ENCODE data around the gene CDK5RAP3.
A peak's percentile ranks its signal among the peaks of the same experiment; 100 is the strongest.
"Not testable (repeated sequence)": the region's sequence is repeated elsewhere in the genome, so short reads cannot be mapped to it uniquely, and the experiment has no call there.

Gene CDK5RAP3

DNA sequence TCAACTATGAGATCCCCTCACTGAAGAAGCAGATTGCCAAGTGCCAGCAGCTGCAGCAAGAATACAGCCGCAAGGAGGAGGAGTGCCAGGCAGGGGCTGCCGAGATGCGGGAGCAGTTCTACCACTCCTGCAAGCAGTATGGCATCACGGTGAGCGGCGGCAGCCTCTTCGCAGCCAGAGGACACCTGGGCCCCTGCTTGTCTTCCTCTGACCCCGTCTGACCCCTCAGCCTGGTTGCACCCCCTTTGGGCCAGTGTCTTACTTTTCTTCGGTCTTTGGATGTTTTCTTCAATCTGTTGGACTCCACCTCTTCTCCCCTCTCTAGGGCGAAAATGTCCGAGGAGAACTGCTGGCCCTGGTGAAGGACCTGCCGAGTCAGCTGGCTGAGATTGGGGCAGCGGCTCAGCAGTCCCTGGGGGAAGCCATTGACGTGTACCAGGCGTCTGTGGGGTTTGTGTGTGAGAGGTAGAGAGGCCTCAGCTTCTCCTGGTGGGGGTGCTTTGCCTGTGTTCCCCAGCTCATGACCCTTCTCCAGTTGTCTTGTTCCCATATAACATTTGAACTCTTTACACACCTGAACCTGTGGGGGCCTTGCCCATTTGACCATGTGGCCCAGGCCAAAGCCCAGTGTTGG lies 4.4 kb downstream of the CDK5RAP3 start:
- no peak for DNase-seq (ENCODE audit: low spot score)

DNA sequence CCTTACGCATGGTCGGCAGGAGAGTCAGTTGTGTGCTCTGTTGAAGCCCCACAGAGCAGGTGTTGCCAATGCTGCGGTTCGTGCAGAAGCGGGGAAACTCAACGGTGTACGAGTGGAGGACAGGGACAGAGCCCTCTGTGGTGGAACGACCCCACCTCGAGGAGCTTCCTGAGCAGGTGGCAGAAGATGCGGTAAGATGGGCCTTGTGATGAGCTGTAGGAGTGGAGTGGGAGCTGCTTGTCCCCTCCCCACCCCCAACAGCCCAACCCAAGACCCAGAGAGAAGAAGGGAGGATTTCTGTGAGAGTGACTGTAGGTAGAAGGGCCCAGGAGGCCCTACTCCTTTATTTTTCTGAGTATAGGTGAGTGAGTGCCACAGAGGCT lies 4.9 kb downstream of the CDK5RAP3 start:
- no peak for DNase-seq (ENCODE audit: low spot score)

DNA sequence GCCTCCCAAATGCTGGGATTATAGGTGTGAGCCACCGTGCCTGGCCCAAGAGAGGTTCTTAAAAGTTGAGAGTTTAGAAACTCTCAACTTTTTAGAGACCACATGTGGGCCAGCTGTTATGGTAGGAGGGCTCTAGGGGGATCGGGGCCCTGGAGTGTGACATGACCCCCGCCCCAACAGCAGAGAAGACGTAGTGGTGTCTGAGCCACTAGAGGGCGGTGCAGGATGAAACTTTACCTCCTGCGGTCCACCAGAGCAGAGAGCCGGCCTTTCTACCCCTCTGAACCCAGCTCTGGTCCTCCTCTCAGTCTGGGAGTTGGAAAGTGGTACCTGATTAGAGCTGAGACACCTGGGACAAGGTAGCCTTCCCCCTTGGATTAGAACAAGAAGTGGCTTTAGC lies 7.4 kb downstream of the CDK5RAP3 start:
- peak; percentile 86 for DNase-seq (ENCODE audit: low spot score)

DNA sequence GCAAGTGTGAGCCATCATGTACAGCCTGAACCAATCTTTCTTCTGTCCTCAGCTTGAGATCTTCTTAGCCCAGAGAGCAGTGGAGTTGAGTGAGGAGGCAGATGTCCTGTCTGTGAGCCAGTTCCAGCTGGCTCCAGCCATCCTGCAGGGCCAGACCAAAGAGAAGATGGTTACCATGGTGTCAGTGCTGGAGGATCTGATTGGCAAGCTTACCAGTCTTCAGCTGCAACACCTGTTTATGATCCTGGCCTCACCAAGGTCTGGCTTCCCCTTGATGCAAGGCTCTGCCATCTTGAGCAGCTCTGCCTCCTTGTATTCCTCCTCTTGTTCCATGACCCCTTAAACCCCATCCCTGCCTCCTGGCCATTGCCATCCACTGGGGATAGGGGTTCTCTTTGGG lies 9.6 kb downstream of the CDK5RAP3 start:
- DNase-seq (ENCODE audit: low spot score) = no peak

DNA sequence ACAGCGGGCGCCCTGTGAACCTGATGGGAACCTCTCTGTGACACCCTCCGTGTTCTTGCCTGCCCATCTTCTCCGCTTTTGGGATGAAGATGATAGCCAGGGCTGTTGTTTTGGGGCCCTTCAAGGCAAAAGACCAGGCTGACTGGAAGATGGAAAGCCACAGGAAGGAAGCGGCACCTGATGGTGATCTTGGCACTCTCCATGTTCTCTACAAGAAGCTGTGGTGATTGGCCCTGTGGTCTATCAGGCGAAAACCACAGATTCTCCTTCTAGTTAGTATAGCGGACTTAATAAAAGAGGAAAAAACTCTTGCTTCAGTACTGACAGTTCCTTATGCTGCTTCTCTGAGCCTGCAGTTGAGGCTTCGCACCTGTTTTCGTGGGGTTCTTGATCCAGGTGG lies 10.5 kb downstream of the CDK5RAP3 start:
- no peak for DNase-seq (ENCODE audit: low spot score)

DNA sequence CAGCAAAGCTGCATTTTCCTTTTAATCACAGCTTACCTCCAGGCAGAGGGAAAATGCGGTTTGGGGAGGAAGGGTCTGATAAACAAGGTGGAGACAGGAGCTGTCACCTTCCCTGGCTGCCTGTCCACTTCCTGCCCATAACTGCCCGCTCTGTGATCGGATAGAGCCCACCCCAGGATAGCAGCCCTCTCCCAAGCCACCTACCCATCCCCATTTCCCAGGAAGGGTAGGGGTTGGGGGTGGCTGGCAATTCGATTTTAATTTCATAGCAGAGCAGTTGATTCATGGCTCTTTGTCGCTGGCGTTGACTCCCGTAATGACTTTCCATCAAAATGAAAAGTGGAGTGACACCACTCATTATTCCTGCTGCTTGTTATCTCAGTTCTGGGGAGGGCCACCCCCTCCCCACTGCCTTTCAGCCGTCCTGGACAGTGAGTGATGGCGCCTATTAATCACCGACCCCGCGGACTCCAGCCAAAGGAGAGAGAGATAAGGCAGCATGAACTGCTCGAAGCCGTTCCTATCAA lies 11.2 kb downstream of the CDK5RAP3 start:
- DNase-seq (ENCODE audit: low spot score) = peak; percentile 88

DNA sequence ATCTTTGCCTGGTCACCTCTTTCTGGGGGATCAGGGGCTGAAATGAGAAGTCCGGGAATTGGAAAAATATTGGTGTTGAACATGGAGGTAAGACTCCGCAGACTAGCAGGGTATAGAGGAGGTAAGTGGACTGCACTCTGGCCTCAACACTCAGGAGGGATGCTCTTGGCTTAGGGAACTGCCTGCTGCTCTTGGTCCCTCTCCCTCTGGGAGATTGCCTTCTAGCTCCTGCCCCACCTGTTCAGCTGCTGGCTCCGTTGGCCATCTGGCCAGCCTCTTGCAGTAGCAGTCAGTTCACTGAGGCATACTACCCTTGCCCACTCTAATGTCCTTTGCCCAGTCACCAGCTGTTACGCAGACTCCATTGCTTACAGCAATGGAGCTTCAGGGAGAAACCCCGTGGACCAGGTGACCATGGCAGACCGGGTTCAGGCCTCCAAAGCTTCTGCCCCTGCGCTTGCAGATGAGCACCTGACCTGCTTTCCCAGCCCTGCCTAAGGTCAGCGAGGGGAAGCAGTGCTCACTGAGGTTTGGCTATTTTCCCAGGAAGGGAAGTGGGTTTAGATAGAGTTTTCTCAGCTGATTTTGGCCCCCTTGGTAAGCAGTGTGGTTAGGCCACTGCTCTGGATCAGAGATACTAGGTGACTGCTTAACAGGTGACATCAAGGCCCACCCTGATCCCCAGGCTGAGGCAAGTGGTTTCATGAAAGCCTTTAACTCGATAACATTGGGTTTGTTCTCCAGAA lies 11.9 kb downstream of the CDK5RAP3 start:
- peak; percentile 83 for DNase-seq (ENCODE audit: low spot score)

DNA sequence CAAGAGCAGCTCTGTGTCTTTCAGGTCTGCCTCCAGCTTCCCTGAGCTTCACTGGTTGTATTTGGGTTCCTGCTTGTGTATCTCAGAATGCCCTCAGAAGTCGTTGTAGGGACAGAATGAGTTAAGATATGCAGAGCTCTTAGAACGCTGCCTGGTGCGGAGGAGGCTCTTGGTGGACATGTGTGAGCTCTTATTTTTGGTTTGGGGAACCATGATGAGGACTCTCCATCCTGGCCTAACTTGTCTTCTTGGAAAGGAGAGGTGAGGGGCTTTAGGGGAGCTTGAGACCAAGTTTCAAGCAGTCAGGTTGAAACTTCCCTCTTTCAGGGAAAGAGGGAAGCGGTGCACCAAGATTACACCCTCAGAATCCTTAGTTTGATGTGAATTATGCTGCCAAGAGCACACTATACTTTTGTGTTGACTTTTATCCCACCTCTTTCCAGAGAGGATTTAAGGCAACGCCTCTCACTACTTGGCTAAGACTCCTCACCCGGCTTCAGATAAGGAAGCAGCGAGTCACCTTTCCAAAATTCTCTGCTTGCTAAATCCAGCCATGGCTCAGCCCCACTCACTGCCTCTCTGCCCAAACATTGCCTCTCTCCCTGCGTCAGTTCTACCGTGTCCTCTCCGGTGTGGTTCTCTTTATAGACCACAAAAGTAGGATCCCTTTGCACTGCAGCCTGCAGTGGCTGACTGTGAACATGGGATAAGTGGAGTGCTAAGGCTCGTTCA lies 12.7 kb downstream of the CDK5RAP3 start:
- DNase-seq (ENCODE audit: low spot score) = no peak

DNA sequence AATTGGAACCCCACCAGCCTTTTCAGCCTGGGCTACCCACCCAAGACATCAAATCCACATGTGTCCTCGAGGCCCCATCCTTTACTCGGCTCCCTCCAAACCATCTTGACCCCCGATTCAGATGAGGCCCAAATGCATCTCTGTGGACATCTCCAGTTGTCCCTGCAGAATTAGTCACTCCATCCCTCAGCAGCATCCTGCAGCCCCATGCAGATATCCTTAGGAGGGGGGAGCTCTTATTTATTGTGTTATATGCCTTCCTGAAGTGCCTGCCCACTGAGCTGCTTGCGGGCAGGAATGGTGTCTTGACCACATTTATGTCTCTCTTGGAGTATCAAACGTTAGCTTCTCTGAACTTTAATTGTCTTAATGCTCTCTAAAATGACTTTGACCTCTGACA lies 15.6 kb downstream of the CDK5RAP3 start:
- DNase-seq (ENCODE audit: low spot score) = no peak

DNA sequence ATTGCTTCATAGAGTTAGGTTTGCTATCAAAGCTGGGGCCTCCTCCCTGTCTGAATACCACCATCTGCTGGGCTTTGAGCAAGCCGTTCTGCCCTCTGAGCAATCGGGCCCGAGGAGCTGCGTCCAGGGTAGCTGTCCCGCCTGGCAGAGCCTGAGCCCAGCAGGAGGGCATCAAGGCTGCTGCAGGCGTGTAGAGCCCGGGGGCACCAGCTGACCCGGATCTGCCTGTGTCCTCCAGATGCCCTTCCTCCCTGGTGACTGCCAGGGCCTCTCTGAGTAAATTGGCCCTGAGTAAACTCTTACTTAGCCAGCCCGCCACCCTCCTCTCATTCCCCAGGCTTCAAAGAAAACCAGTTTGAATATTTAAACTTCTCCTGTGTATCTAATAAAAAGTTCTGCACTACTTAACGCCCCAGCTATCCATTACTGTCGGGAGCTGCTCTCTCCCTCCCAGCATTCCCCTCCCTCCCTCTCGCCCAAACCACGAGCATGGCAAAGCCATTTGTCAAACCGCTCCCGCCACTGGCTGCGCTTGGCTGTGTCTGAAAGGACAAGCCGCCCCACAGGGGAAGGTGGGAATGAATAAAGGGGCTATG lies 16.4 kb downstream of the CDK5RAP3 start:
- no peak for DNase-seq (ENCODE audit: low spot score)

DNA sequence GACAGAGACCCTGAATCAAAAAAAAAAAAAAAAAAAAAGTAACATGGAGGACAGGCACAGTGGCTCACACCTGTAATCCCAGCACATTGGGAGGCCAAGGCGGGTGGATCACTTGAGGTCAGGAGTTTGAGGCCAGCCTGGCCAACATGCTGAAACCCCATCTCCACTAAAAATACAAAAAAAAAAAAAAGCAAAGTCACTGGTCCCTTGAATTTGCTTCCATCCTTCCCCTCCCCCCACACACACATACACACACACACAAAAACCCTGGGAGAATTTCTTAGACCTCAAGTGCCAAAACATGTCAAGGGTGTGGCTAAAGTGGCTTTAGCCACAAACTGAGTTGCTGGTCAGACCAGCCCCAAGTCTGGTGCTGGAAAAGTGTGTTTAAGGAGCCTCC lies 17.5 kb downstream of the CDK5RAP3 start:
- not testable (repeated sequence) for DNase-seq (ENCODE audit: low spot score)

DNA sequence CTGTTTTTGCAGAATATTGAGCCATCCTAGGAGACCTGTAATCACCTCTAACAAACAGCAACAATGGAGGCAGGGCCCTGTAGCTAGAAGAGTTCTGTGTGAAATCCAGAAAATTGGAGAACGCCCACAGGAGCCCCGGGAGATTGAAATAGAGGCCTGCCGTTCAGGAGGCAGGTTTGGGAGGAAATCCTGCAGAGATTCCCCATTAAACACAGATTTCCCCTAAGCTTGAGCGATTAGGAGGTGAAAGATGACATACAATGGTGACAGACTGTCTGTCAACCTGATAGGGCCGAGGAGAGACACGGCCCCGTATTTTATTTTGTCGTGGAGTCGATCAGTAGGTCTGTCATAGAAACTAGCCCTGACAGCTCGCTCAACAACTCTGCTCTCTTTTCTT lies 18.2 kb downstream of the CDK5RAP3 start:
- no peak for DNase-seq (ENCODE audit: low spot score)

DNA sequence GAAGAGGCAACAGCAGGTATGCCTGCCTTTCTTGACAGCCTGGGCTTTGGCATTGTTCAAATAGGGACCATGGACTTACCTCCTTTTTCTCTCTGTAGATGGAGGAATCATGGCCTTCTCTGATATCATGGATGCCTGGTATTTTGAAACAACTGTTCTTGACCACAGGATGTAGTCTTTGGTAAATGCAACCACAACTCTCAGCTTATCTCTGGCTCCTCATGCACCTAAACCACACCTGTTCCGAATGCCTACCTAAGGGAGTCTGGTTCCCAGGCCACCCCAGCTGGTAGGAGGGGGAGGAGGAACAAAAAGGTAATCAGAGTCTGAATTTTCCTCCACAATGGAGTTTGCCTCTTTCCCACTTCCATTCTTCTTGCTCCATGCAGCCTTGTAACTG lies 18.8 kb downstream of the CDK5RAP3 start:
- DNase-seq (ENCODE audit: low spot score) = no peak

DNA sequence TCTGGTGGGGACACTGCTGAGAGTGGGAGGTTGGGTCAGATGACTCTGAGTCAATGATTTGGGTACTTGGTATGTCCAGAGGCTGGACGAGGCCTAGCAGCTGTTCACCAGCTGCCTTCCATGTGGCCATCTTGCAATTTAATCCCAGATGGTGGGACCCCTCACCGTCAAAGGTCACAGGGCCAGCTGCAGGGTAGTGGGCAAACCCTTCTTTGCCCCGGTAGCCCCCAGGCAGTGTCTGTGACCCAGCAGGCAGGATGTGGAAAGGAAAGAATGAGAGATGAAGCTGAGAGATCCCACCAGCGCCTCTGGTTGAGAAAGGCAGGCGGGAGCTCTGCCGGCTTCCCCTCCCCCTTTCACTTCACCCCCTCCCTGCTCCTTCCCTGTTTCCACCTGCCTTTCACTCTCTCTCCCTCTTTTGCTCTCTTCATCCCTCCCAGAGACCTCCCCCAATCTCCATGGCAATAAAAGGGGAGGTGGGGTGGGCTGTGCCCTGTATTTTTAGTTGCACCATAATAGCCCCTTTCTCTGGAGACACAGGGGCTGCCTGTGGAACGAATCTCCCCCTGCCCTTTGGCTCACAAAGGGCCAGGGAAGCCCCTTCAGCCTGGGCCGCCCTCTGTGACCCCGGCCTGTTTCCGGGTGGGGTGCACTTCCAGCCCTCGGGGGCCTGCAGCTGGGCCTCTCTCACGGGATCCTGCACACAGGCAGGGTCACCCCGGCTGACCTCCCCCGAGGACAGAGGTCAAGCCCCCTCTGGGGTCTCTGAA lies 20.2 kb downstream of the CDK5RAP3 start:
- DNase-seq (ENCODE audit: low spot score) = peak; percentile 79

DNA sequence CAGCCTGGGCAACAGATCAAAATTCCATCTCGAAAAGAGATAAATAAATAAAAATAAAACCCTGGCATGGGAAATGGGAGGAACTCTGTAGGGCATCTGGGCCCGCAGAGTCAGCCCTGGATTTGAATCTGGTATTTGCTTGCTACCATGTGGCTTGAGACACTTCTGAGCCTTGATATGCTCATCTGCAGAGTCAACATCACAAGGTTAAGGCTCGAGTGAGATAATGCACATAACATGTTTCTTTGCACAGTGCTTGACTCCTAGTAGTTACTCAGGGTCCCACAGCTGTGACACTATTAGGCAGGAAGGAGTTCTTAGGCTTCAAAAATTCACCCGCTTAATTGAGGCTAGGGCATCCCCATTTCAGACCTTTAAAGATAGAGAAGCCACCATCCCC lies 21.3 kb downstream of the CDK5RAP3 start:
- no peak for DNase-seq (ENCODE audit: low spot score)

DNA sequence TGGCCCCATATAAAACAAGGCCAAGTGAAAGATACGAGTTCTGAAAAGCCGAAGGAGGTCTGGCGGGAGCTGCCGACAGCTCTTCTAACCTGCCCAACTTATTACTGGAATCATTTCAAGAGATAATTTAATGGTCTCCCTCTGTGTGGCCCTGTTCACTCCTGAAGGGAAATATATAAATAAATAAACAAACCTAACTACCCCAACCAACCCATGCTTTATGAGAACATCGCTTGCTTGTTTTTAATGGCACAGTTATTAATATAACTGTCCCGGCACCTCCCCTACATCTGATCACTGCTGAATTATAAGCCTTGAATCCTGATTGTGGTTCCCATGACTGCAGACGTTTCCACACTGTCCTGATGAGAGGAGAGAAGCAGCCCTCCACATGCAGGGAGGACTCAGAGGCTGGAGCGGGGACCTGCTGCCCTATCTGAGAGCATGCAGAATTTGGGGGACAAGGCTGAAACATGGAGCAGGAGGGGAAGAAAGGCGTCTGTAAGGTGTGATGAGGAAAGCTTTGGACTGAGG lies 22.2 kb downstream of the CDK5RAP3 start:
- DNase-seq (ENCODE audit: low spot score) = no peak

DNA sequence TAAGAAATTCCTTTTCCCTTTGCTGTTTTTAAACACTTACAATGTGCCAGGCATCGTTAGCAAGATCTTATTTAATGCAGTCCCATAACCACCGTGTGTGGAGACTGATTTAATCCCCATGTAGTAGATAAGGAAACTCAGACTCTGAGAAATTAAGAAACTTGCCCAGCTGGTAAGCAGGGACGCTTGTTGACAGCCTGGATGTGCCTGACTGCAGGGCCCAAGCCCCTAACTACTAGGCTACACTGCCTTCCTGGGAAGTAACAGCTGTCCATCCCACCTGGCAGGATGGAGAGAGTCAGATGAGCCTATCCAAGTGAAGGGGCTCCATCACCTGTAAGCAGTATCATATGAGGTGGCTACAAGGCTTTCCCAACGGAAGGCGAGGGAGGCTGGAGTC lies 23.1 kb downstream of the CDK5RAP3 start:
- DNase-seq (ENCODE audit: low spot score) = no peak

DNA sequence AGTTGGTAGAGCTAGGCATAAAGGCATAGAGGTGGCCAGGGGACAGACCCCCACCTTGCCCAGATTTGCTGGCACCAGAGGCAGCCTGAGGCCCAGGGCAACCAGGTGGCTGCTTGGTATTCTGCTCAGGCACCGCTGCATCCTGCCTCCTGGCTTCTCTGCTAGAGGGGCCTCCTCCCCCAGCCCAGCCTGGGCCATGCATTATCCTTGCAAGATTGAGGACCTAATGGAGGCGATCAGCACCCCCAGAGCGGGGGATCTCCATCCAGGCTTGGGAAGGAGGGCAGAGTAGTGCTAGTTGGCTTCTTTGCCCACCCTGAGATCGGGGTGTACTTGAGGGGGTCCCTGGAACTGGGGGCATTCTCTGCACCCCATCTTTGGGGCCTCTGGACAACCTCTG lies 23.8 kb downstream of the CDK5RAP3 start:
- DNase-seq (ENCODE audit: low spot score) = no peak

DNA sequence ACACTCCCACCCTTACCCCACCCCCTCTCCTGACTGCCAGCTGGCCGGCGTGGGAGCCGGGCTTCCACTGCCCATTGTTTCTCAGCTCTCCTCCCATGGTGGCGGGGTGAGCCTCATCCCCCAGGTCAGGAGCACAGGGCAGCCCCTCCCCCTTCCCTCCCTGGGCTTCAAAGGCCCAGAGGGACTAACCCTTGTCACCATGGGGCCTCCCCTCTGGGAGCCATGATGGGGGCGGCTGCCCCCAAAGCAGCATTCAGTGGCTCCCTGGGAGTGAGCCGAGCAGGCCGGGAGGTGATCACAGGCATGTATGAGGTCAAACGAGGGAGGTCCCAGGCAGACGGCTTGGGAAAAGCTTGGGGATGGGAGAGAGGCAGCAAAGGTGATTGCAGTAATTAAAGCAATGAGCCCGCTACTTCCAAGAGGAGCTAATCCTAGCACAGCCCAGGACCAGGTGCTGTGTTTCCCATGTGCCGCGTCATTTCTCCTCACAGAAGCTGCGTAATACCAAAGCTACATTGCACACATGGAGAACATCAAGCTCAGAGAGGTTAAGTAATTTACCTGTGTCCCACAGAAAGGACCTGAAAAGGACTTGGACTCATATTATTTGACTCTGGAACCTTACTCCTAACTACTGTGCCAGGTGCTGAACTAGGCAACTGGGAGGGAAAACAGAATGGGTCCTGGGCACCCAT lies 24.5 kb downstream of the CDK5RAP3 start:
- DNase-seq (ENCODE audit: low spot score) = peak; percentile 92

DNA sequence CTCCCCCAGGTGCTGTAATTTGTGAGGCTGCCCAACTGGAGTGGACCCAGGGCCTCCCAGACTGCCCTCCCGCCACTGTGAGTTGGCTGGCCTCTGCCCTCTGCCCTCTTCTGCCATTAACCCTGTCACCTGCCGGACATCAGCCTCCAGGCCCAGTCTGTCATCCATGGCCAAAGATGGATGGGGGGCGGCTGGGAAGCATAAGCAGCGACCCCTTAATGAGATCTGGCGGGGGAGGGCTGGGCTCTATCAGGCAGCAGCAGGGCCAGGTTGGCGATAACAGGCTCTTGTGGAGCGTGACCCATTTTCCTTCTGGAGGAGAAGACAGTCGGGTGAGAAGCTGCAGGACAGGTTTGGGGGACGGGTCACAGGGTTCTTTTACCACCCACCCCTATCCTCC lies 25.3 kb downstream of the CDK5RAP3 start:
- peak; percentile 97 for DNase-seq (ENCODE audit: low spot score)

DNA sequence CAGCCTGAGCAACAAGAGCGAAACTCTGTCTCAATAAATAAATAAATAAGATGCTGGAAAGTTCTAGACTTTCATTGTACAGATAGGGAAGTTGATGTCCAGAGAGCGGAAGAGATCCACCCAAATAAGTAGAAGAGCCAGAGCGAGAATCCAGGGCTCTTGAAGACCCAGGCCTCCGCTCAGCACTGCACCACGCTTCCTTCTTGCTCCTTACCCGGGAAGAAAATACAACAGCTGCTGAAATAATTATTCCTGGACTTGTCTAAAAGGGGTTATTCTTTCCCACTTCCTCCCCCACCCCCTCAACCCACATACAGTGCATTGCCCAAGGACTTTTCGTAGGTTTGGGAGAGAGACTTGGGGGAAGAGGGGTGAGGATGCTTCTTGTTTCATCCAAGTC lies 26.7 kb downstream of the CDK5RAP3 start:
- no peak for DNase-seq (ENCODE audit: low spot score)
